H9 (cell line): Measurements from ENCODE around the gene SLC17A5. TPM values are rescaled to one million over a fixed set of nuclear protein-coding genes. Genes with fewer than 3 reads are reported as not detected.

ENCODE experiments used
- DNase-seq: peaks from one replicate; pipeline ENCODE4 v3.0.0-alpha.2; 2017
- H2AFZ ChIP-seq: one replicate; pipeline ENCODE4 v1.6.1; 2013; ENCODE audit warnings: mild to moderate bottlenecking, low read length, control low read depth, moderate library complexity
- H2AK5ac ChIP-seq: 2 replicates; pipeline ENCODE4 v1.6.1; 2013; ENCODE audit warnings: low read length, control low read depth, mixed read lengths; ENCODE audit not compliant: insufficient read length
- H2BK120ac ChIP-seq: one replicate; pipeline ENCODE4 v1.6.1; 2013; ENCODE audit warnings: low read depth, mild to moderate bottlenecking, low read length, control low read depth, inconsistent platforms; ENCODE audit not compliant: poor library complexity, severe bottlenecking
- H2BK12ac ChIP-seq: 2 replicates; pipeline ENCODE4 v1.6.1; 2013; ENCODE audit warnings: low read length, control low read depth, mixed read lengths, low read depth; ENCODE audit not compliant: insufficient read length
- H2BK15ac ChIP-seq: 2 replicates; pipeline ENCODE4 v1.6.1; 2013; ENCODE audit warnings: low read depth, low read length, control low read depth
- H2BK20ac ChIP-seq: one replicate; pipeline ENCODE4 v1.6.1; 2013; ENCODE audit warnings: low read depth, mild to moderate bottlenecking, low read length, control low read depth, inconsistent platforms; ENCODE audit not compliant: poor library complexity, severe bottlenecking
- H2BK5ac ChIP-seq: 2 replicates; pipeline ENCODE4 v1.6.1; 2013; ENCODE audit warnings: low read length, control low read depth, mixed read lengths; ENCODE audit not compliant: insufficient read length
- H3K14ac ChIP-seq: 2 replicates; pipeline ENCODE4 v1.6.1; 2013; ENCODE audit warnings: low read length, control low read depth; ENCODE audit not compliant: insufficient read depth
- H3K18ac ChIP-seq: 2 replicates; pipeline ENCODE4 v1.6.1; 2013; ENCODE audit warnings: low read depth, mild to moderate bottlenecking, mixed read lengths, low read length, control low read depth; ENCODE audit not compliant: insufficient read length
- H3K23ac ChIP-seq: 2 replicates; pipeline ENCODE4 v1.6.1; 2013; ENCODE audit warnings: low read length, control low read depth, mixed read lengths, low read depth; ENCODE audit not compliant: insufficient read length
- H3K23me2 ChIP-seq: 2 replicates; pipeline ENCODE4 v1.6.1; 2013; ENCODE audit warnings: low read depth, mild to moderate bottlenecking, mixed read lengths, low read length, control low read depth; ENCODE audit not compliant: insufficient read length, poor library complexity, severe bottlenecking
- H3K27ac ChIP-seq: 2 replicates; pipeline ENCODE4 v1.5.1; 2013; ENCODE audit warnings: low read length, control low read depth, mixed read lengths, low read depth; ENCODE audit not compliant: insufficient read length
- H3K27me3 ChIP-seq: 2 replicates; pipeline ENCODE4 v1.6.1; 2013; ENCODE audit warnings: low read length, control low read depth, inconsistent platforms; ENCODE audit not compliant: insufficient read depth
- H3K4ac ChIP-seq: 2 replicates; pipeline ENCODE4 v1.6.1; 2013; ENCODE audit warnings: low read depth, mild to moderate bottlenecking, control low read depth, inconsistent platforms, low read length, moderate library complexity
- H3K4me1 ChIP-seq: 2 replicates; pipeline ENCODE4 v1.6.1; 2013; ENCODE audit warnings: low read length, control low read depth, inconsistent platforms; ENCODE audit not compliant: insufficient read depth
- H3K4me2 ChIP-seq: 2 replicates; pipeline ENCODE4 v1.6.1; 2013; ENCODE audit warnings: low read length, control low read depth, mixed read lengths; ENCODE audit not compliant: insufficient read length, insufficient read depth
- H3K56ac ChIP-seq: 2 replicates; pipeline ENCODE4 v1.6.1; 2013; ENCODE audit warnings: low read depth, mild to moderate bottlenecking, mixed read lengths, low read length, control low read depth; ENCODE audit not compliant: insufficient read length
- H3K79me1 ChIP-seq: 2 replicates; pipeline ENCODE4 v1.6.1; 2013; ENCODE audit warnings: low read depth, mild to moderate bottlenecking, moderate library complexity, low read length, control low read depth, inconsistent platforms; ENCODE audit not compliant: insufficient read depth, poor library complexity, severe bottlenecking
- H3K79me2 ChIP-seq: 2 replicates; pipeline ENCODE4 v1.6.1; 2013; ENCODE audit warnings: low read length, control low read depth, inconsistent platforms; ENCODE audit not compliant: insufficient read depth
- H3K9ac ChIP-seq: 2 replicates; pipeline ENCODE4 v1.6.1; 2013; ENCODE audit warnings: low read length, control low read depth, mixed read lengths; ENCODE audit not compliant: insufficient read length; ENCODE audit errors: extremely low read depth
- H3K9me3 ChIP-seq: one replicate; pipeline ENCODE4 v1.6.1; 2013; ENCODE audit warnings: low read depth, low read length, inconsistent platforms; ENCODE audit not compliant: control insufficient read depth
- H3T11ph ChIP-seq: one replicate; pipeline ENCODE4 v1.6.1; 2013; ENCODE audit warnings: mild to moderate bottlenecking, low read length, control low read depth, inconsistent platforms
- H4K20me1 ChIP-seq: one replicate; pipeline ENCODE4 v1.6.1; 2013; ENCODE audit not compliant: control insufficient read depth, insufficient read length, insufficient read depth
- H4K5ac ChIP-seq: 2 replicates; pipeline ENCODE4 v1.6.1; 2013; ENCODE audit warnings: low read depth, mild to moderate bottlenecking, mixed read lengths, low read length, control low read depth; ENCODE audit not compliant: insufficient read length
- H4K8ac ChIP-seq: replicated peaks from 2 replicates; pipeline ENCODE4 v1.6.1; 2013; ENCODE audit warnings: low read length, control low read depth, mixed read lengths, low read depth; ENCODE audit not compliant: insufficient read length
- H4K91ac ChIP-seq: 2 replicates; pipeline ENCODE4 v1.6.1; 2013; ENCODE audit warnings: low read depth, mild to moderate bottlenecking, moderate library complexity, mixed read lengths, low read length, control low read depth; ENCODE audit not compliant: insufficient read length
- H3K27ac Mint-ChIP-seq, 3 experiments: 2 replicates in 2 of 3; 3 replicates in 1 of 3; pipeline ENCODE4 v1.8.0; 2020 to 2021; ENCODE audit warnings: mixed read lengths in 3 of 3, mild to moderate bottlenecking in 1 of 3, moderate library complexity in 1 of 3
- H3K27me3 Mint-ChIP-seq: 2 replicates; pipeline ENCODE4 v1.8.0; 2021; ENCODE audit warnings: low read depth, mild to moderate bottlenecking, moderate library complexity, mixed read lengths
- H3K36me3 Mint-ChIP-seq, 3 experiments: 2 replicates in 2 of 3; 3 replicates in 1 of 3; pipeline ENCODE4 v1.8.0; 2020 to 2021; ENCODE audit warnings: low read depth in 3 of 3, mixed read lengths in 3 of 3; ENCODE audit not compliant: insufficient read depth in 1 of 3
- H3K4me1 Mint-ChIP-seq, 2 experiments: 2 replicates each; pipeline ENCODE4 v1.8.0; 2020; ENCODE audit warnings: mixed read lengths in 2 of 2
- H3K4me3 Mint-ChIP-seq, 2 experiments: 2 replicates in 1 of 2; 3 replicates in 1 of 2; pipeline ENCODE4 v1.8.0; 2020 to 2021; ENCODE audit warnings: mild to moderate bottlenecking in 2 of 2, mixed read lengths in 2 of 2, moderate library complexity in 1 of 2
- H3K9me3 Mint-ChIP-seq, 2 experiments: 2 replicates in 1 of 2; 3 replicates in 1 of 2; pipeline ENCODE4 v1.8.0; 2020; ENCODE audit warnings: mild to moderate bottlenecking in 2 of 2, mixed read lengths in 2 of 2, moderate library complexity in 1 of 2
- CTCF ChIP-seq: fragments of 200-600 bp; sonication (generic); conservative IDR thresholded peaks from 3 replicates; pipeline ENCODE4 v1.8.0; 2021; ENCODE audit warnings: antibody characterized with exemption, mild to moderate bottlenecking
- WGBS: extraction: QIAGEN DNeasy Blood & Tissue Kit; methylation state at CpG from one replicate; pipeline ENCODE4 v1.1.7; 2013; ENCODE audit warnings: missing lambda C conversion rate, low lambda C conversion rate, mixed read lengths; ENCODE audit not compliant: insufficient read length; ENCODE audit errors: extremely low coverage; 5-methylcytosine and 5-hydroxymethylcytosine counted together
- total RNA-seq: library from RNA; stranded (reverse); gene quantifications from 2 replicates; pipeline ENCODE4 v1.2.1, GENCODE V29; 2021

Gene SLC17A5
- total RNA-seq, 1 experiment from 2014 or later, result 8.9 TPM

- H3K56ac ChIP-seq, result no peak overlapping the region
- H3K4me2 ChIP-seq, result peak overlapping the region; percentile 57
- no peaks in the 10 kb centered on the region for H3K9me3 ChIP-seq
- peak; percentile 48 for DNase-seq
- no peaks in the 10 kb centered on the region for H3K79me2 ChIP-seq
- no peak overlapping the region for H2BK120ac ChIP-seq
- H3K14ac ChIP-seq, result no peak overlapping the region
- WGBS, result no CpG with 5 or more reads among the region's 3 CpGs
- H2BK5ac ChIP-seq, result peak overlapping the region; percentile 93
- no peak overlapping the region for H2BK15ac ChIP-seq
- no peak overlapping the region for H4K5ac ChIP-seq
- H3K9ac ChIP-seq, result peak overlapping the region; percentile 26
- peak overlapping the region; percentile 99 for H3K27ac ChIP-seq
- no peaks in the 10 kb centered on the region for H4K20me1 ChIP-seq
- H3K79me1 ChIP-seq, result no peaks in the 10 kb centered on the region
- H2BK12ac ChIP-seq, result no peak overlapping the region
- TF ChIP-seq CTCF, result no peak
- no peak overlapping the region for H3K23ac ChIP-seq
- H3K18ac ChIP-seq, result peak overlapping the region; percentile 61
- H3K4ac ChIP-seq, result no peak overlapping the region; the same call in 1 of the 2 replicates
- no peaks in the 10 kb centered on the region for H3K23me2 ChIP-seq
- no peak overlapping the region for H2AFZ ChIP-seq
- Mint-ChIP-seq H3K9me3 (peaks cover 6% of the 10 kb centered on the region in 2 experiments; a peak in 4 of 5 replicates), H3K27me3 (no peaks in the 10 kb centered on the region), H3K4me3 (peak overlapping the region in 1 of 2 experiments; percentile 50; a peak in 2 of 5 replicates), H3K36me3 (peaks cover 0 to 8% (median 5%) of the 10 kb centered on the region in 3 experiments; a peak in 3 of 7 replicates), H3K4me1 (peaks cover 28 to 30% of the 10 kb centered on the region in 2 experiments), H3K27ac (peak overlapping the region; percentile 97 to 99 (median 99))
- H2AK5ac ChIP-seq, result no peak overlapping the region
- H3K27me3 ChIP-seq, result no peaks in the 10 kb centered on the region
- H4K8ac ChIP-seq, result no peak overlapping the region
- no peak overlapping the region for H4K91ac ChIP-seq
- peak overlapping the region; percentile 53 for H3T11ph ChIP-seq
- H3K4me1 ChIP-seq, result peaks cover 2% of the 10 kb centered on the region; the same call in 1 of the 2 replicates
- peak overlapping the region; percentile 26 for H2BK20ac ChIP-seq
Observed at GRCh38 chr6:73585566-73586415, 68.0 kb downstream of the SLC17A5 start.
